ENCODE data around the gene JPH2. TPM values are rescaled to one million over a fixed set of nuclear protein-coding genes. Genes with fewer than 3 reads are reported as not detected.

The JPH2 gene
- total RNA-seq, 1 experiment from 2014 or later: 0.17 TPM

GRCh38 chr20:44138867-44139266, 48.1 kb downstream of the JPH2 start:
- CTCF ChIA-PET: interaction anchor here (1.4 kb wide), 1 partner anchor 51 kb away, joined by 3 read pairs; no protein-coding TSS in a partner anchor
- TF ChIP-seq POLR2A (IDR thresholded peaks at IDR 0.05; ENCODE audit: borderline replicate concordance, extremely low read depth, insufficient read depth, insufficient read length) (no peak), ZNF274 (IDR thresholded peaks at IDR 0.05; ENCODE audit: low read depth, low read length) (no peak), CEBPB (IDR thresholded peaks at IDR 0.05; ENCODE audit: low read depth) (no peak), YY1 (IDR thresholded peaks at IDR 0.05; ENCODE audit: extremely low read depth, insufficient replicate concordance, low read depth, low read length) (no peak), RAD21 (IDR thresholded peaks at IDR 0.05; ENCODE audit: low read depth) (no peak), TCF7L2 (IDR thresholded peaks at IDR 0.05; ENCODE audit: borderline replicate concordance, extremely low read depth, insufficient read depth, insufficient read length) (no peak), SIN3A (IDR thresholded peaks at IDR 0.05; ENCODE audit: low read depth) (no peak), FOSL1 (IDR thresholded peaks at IDR 0.05; ENCODE audit: low read depth) (no peak), EGR1 (IDR thresholded peaks at IDR 0.05; ENCODE audit: low read depth) (no peak), REST (IDR thresholded peaks at IDR 0.05; ENCODE audit: low read depth) (no peak), CBX3 (IDR thresholded peaks at IDR 0.05; ENCODE audit: low read depth) (no peak), JUND (IDR thresholded peaks at IDR 0.05) (no peak), SRF (IDR thresholded peaks at IDR 0.05; ENCODE audit: low read depth) (no peak), SP1 (IDR thresholded peaks at IDR 0.05; ENCODE audit: low read depth) (no peak), ELF1 (IDR thresholded peaks at IDR 0.05; ENCODE audit: borderline replicate concordance, low read depth) (no peak), EZH2phosphoT487 (IDR thresholded peaks at IDR 0.05; ENCODE audit: borderline replicate concordance) (no peak), POLR2AphosphoS5 (IDR thresholded peaks at IDR 0.05; ENCODE audit: low read depth, low read length) (no peak)
- TF ChIP-seq, protein P1, sequence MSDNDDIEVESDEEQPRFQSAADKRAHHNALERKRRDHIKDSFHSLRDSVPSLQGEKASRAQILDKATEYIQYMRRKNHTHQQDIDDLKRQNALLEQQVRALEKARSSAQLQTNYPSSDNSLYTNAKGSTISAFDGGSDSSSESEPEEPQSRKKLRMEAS (IDR thresholded peaks at IDR 0.05): no peak
- TF ChIP-seq, protein P2, sequence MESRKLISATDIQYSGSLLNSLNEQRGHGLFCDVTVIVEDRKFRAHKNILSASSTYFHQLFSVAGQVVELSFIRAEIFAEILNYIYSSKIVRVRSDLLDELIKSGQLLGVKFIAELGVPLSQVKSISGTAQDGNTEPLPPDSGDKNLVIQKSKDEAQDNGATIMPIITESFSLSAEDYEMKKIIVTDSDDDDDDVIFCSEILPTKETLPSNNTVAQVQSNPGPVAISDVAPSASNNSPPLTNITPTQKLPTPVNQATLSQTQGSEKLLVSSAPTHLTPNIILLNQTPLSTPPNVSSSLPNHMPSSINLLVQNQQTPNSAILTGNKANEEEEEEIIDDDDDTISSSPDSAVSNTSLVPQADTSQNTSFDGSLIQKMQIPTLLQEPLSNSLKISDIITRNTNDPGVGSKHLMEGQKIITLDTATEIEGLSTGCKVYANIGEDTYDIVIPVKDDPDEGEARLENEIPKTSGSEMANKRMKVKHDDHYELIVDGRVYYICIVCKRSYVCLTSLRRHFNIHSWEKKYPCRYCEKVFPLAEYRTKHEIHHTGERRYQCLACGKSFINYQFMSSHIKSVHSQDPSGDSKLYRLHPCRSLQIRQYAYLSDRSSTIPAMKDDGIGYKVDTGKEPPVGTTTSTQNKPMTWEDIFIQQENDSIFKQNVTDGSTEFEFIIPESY (IDR thresholded peaks at IDR 0.05; ENCODE audit: extremely low read depth, insufficient replicate concordance, low read length): no peak
- TF ChIP-seq, protein P3, sequence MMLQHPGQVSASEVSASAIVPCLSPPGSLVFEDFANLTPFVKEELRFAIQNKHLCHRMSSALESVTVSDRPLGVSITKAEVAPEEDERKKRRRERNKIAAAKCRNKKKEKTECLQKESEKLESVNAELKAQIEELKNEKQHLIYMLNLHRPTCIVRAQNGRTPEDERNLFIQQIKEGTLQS (IDR thresholded peaks at IDR 0.05): no peak
- no peak overlapping the region for H3K27ac ChIP-seq (ENCODE audit: low read depth, low read length)
- no peaks in the 10 kb centered on the region for H3K79me2 ChIP-seq (ENCODE audit: insufficient read depth, low read length)
- DNase-seq (ENCODE audit: low read depth, low spot score) (no peak), ATAC-seq (no peak)
- RAD21 ChIA-PET (ENCODE audit: low non-redundant PET in 1 of 2, low total read pairs in 2 of 2, uncharacterized antibody in 2 of 2, unreplicated experiment in 2 of 2): no interaction called here
- no TSS peak for BruUV-seq (replicated peaks)
- H3K4me1 ChIP-seq (ENCODE audit: control insufficient read depth in 1 of 2, insufficient read depth in 2 of 2, low read length in 2 of 2): peaks cover 0 to 4% of the 10 kb centered on the region in 2 experiments; a peak in 1 of 4 replicates
- no peak overlapping the region for H3K9ac ChIP-seq (ENCODE audit: low read length)
- no peaks in the 10 kb centered on the region for H4K20me1 ChIP-seq (ENCODE audit: insufficient read depth)
- intact Hi-C loops (cut with micrococcal nuclease): no loop called here
- H3K9me3 ChIP-seq (ENCODE audit: control insufficient read depth in 1 of 2, insufficient read depth in 1 of 2, low read depth in 1 of 2, low read length in 2 of 2): no peaks in the 10 kb centered on the region
- H3K9me2 ChIP-seq (ENCODE audit: insufficient read depth): no peaks in the 10 kb centered on the region
- H3K4me2 ChIP-seq (ENCODE audit: low read length): no peak overlapping the region
- POLR2A ChIA-PET: no interaction called here
- H3K27me3 ChIP-seq (ENCODE audit: insufficient read depth, low read length): no peaks in the 10 kb centered on the region
- no peak overlapping the region for H2AFZ ChIP-seq (ENCODE audit: low read depth, low read length, poor library complexity, severe bottlenecking)
- no peaks in the 10 kb centered on the region for H3K36me3 ChIP-seq (ENCODE audit: control insufficient read depth in 1 of 2, insufficient read depth in 2 of 2, low read length in 2 of 2)
- no peak overlapping the region for H3K4me3 ChIP-seq (replicated peaks in 1 of 2; ENCODE audit: low read depth in 1 of 2, low read length in 2 of 2)
